GM18907 (cell line): Measurements from ENCODE around the gene SLC22A1.
"Not testable (repeated sequence)": the region's sequence is repeated elsewhere in the genome, so short reads cannot be mapped to it uniquely, and the experiment has no call there.

Experiments used
- ATAC-seq: cut with Tn5 transposase; IDR thresholded peaks from one replicate; pipeline ENCODE4 v1.9.1; 2021; ENCODE audit warnings: mild to moderate bottlenecking, moderate library complexity; ENCODE audit not compliant: unreplicated experiment

Gene SLC22A1

GRCh38 chr6:160121981-160122380, 366 bp downstream of the SLC22A1 start:
- ATAC-seq = no peak

DNA sequence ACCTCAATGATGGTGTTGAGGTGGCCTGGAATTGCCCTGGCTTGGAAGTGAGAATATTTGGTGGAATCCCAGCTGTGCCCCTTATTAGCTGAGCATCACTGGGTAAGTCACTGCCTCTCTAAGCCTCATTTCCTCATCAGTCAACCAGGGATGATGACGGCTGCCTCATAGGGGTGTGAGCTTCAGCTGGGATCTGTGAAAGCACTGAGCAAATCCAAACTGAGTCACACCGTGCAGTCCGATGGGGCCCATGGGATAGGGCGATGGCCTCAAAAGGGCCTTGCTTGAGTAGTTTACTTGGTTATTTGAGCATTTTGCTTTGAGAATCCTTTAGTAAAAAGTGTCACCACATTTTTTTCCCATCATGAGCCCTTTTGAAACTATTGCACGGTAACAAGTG, 1.1 kb downstream of the SLC22A1 start:
- no peak for ATAC-seq

GRCh38 chr6:160124007-160124406, 2.4 kb downstream of the SLC22A1 start:
- ATAC-seq = no peak

GRCh38 chr6:160124605-160125004, 3.0 kb downstream of the SLC22A1 start:
- no peak for ATAC-seq

GRCh38 chr6:160125105-160125504, 3.5 kb downstream of the SLC22A1 start:
- not testable (repeated sequence) for ATAC-seq

- ATAC-seq = no peak
These were observed 5.9 kb downstream of the SLC22A1 start for GRCh38 chr6:160127270-160128124.

- ATAC-seq = no peak
These were observed 6.6 kb downstream of the SLC22A1 start for GRCh38 chr6:160128125-160128683.

DNA sequence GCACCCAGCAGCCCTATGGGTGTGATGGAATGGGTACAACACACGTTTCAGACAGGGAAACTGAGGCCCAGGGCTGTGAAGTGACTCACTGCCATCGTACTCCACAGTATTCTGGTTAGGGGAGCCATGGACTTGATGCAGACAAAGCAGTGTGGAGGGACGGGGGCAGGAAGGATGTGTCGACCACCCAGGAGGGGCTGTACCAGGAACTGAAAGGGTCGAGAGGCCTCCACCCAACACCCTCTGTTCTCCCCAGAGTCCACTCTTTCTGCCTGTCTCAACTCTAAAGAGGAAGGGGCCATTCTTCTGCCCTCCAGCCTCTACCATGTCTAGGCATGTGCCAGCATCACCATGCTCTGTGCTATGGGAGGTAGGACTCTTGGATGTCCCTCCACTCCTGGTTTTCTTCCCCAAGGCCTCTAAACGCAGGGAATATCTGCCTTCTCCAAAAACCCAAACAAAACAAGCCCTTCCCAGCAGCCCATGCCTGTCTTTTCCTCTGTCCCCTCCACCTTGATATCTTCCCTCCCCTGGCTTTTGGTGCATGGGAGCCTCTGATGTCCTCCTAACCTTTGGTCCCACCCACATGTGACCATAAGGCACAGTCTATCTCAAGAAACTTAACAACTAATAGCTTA, 7.4 kb downstream of the SLC22A1 start:
- ATAC-seq = no peak

DNA sequence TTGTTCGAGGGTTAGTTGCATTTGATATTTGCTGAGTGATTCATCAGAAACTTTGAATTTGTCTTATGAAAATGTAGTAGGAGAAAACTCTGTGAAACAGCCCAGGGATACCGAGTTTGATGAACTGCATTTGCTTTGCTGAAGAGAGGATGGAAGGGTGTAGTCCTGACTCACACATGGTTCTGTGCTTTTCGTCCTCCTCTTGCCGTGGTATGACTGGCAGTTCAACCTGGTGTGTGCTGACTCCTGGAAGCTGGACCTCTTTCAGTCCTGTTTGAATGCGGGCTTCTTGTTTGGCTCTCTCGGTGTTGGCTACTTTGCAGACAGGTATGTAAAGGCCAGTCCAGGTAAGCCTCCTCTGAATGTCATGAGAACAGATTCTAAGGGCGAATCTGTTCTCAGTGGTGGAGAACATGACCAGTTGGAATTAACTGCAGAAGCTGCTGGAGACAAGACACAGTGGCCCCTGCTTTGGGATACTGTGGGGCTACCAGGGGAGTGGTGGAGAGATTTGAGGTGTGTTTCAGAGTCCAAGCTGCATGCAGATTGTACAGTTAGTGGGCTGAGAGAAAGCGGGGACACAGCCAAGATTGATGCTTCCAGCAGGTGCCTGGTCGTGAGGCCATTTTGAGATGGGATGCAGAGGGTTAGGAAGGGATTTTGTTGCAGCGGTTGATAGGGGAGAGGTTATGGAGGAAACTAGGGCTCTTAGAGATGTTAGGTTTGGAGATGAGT, 8.4 kb downstream of the SLC22A1 start:
- no peak for ATAC-seq

DNA sequence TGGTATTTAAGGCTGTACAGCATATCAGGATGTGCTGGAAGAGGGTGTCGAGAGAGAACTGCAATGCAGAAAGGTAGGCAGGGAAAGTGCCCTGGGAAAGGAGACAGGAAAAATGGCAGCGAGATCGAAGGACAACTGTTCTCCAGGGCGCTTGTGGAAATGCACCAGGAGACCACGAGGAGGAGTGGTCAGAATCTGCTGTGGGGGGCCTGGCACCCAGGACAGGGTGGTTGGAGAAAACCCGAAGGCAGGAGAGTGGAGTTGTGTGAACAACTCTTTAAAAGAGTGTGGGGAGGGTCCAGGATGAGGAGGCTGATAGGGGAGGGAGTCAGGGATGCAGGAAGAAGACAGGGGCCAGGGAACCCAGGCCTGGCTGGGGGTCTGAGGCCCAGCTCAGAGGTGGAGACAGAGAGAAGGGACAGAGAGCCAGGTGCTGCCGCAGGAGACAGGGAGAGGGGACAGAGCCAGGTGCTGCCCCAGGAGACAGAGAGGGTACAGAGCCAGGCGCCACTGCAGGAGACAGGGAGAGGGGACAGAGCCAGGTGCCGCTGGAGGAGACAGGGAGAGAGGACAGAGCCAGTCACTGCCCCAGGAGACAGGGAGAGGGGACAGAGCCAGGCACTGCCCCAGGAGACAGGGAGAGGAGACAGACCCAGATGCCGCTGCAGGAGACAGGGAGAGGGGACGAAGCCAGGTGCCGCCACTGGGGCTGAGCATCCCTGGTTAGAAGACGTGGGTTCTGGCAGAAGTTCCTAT, 9.3 kb downstream of the SLC22A1 start:
- no peak for ATAC-seq

DNA sequence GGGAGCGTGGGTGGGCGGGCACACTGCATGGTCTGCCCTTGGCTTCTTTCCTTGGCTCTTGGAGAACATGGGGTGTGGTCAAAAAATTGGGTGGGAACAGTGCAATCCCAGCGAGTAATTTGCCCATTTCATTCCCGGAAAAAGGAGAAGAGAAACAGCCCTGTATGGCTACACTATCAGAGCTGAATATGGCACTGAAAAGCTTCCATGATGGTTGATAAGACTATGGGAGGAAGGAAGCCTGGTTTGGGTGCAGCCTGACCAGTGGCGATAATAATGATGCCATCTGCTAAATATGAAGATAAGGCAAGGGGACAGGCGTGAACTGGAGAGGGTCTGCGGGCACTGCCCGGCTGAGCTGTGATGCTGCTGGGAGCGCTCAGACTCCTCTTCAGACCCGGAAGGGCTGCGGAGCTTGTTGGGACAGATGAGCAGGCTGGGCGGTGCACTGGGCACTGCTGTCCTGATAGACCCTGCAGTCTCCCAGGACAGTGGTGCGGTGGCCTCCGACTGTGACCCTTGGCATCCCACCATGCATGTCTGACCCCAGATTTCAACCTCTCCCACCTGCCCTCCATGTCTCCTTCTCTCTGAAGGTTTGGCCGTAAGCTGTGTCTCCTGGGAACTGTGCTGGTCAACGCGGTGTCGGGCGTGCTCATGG, 10.2 kb downstream of the SLC22A1 start:
- ATAC-seq = no peak

GRCh38 chr6:160132297-160132637, 10.7 kb downstream of the SLC22A1 start:
- ATAC-seq = no peak

DNA sequence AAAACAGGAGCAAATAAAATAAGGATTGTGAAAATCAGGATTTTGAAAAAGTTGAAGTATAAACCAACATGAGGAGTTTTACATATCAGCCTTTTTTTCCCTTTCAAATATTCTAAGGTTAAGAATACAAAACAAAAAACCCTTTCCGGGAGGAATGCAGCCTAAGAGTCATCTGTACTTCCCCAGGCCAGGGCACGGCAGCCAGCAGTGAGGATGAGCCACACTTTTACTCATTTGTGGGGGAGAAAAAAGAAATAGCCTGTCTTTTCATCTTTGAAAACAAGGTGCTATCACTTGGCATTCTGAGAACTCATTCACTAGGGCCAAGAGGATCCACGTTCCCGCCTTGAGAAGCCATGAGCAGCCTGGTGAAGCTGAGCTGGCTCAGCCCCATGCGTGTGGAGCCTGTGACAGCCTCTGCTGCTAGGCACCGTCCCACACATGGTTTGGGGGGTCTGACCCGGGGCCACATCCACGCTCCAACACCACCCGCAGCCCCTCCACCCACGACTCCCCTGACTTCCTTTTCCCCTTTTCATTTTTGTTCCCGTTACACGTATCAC, 11.2 kb downstream of the SLC22A1 start:
- ATAC-seq = no peak

DNA sequence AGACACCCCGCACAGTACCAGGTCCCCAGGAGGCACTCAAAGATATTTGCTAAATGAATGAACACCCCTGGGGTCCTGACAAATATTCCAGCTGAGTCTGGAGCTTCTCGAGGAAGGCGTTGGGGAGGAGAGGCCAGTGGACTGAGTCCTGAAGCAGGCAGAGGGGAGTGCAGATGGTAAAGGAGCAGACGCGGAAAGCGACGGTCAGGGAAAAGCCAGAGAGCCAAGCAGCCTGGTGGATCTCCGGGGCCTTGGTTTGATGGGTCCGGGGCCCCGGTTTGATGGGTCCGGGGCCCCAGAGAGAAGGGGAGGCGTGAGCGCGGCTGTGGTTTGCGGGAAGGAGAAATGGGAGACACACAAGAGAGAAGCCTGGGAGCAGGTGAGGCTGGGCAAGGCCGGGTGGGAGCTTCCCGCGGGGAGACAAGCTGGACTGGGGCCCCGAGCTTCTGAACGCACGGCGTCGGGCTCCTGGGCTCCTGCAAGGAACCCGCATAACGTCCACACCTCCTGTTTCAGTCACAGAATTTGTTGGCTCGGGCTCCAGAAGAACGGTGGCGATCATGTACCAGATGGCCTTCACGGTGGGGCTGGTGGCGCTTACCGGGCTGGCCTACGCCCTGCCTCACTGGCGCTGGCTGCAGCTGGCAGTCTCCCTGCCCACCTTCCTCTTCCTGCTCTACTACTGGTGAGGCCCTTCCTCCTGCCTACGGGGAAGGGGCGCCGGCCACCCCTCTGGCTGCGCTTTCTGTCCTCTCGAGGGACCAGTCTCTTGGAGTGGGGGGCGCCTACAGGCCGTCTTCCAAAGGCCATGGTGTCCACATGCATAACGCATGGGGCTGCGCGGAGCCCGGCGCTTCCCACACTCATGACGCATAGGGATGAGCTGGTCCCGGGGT, 12.1 kb downstream of the SLC22A1 start:
- ATAC-seq = no peak

DNA sequence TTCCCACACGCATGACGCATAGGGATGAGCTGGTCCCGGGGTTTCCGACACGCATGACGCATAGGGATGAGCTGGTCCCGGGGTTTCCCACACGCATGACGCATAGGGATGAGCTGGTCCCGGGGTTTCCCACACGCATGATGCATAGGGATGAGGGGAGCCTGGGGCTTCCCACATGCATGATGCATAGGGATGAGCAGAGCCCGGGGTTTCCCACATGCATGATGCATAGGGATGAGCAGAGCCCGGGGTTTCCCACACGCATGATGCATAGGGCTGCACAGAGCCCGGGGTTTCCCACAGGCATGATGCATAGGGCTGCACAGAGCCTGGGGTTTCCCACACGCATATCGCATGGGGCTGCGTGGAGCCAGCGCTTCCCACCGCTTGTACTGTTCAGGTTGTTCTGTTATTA, 12.7 kb downstream of the SLC22A1 start:
- ATAC-seq = not testable (repeated sequence)

DNA sequence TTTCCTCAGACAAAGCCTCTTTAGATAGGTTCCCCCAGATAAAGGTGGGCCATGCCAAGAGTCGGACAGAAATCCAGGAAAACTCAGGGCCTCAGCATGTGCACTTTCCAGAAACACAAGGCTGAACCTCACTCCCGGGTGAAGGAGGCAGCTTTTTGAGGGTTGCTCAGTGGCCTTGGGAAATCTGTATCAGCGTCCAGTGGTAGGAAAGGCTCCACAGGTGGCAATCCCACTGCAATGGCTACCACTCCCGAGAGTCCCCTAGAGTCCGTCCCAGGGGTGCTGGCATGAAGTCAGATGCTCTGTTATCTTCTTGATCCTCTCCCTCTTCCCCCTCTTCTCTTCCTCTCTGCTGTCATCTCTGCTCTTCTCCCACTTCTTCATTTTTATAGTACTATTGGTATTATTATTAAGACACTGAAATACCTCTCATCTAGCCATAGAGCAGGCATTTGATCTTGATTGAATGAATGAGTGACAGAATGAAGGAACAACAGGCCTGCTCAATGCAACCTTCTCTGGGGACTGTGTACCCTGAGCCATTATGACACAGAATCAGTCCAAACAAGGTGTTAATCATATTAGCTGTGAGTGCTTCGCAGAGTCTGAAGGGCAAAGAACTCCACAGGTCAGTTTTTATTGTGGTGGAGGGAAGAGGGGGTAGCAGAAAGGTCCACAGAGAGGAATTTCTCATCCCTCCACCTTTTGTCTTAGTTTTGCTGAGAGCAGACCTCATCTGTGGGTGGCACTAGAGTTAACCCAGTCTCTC, 13.3 kb downstream of the SLC22A1 start:
- no peak for ATAC-seq

DNA sequence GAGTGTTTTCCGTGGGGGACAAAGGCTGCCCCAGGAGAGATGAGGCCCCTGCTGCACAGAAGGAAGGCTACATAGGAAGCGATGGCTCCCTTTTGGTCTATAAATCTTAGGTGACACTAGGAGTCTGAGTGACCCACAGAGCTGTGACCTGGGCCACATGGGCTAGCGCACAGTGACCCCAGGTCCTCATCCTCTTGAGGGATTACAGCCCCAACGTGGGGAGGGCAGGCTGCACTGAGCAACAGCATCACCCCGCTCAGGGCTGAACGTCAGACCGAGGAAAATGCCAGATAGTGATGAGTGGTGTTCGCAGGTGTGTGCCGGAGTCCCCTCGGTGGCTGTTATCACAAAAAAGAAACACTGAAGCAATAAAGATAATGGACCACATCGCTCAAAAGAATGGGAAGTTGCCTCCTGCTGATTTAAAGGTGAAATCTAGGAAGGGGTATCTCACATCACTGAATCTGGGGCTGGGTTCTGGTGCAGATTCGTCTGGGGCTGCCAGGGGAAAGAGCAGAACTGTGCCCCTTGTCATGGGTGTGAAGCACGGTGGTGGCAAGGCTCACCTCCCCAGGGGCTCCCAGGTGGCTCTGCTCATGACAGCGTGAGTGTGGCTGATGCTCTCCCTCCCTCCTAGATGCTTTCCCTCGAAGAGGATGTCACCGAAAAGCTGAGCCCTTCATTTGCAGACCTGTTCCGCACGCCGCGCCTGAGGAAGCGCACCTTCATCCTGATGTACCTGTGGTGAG, 14.5 kb downstream of the SLC22A1 start:
- no peak for ATAC-seq
